Epithelial cell of esophagus (primary cell): ENCODE results near the gene UBE2K.
A peak's percentile ranks its signal among the peaks of the same experiment; 100 is the strongest.
"Not testable (repeated sequence)": the region's sequence is repeated elsewhere in the genome, so short reads cannot be mapped to it uniquely, and the experiment has no call there.

ENCODE experiments used
- DNase-seq: peaks from one replicate; pipeline ENCODE4 v3.0.0; 2010; ENCODE audit warnings: low read depth
- H3K4me3 ChIP-seq: 2 replicates; pipeline ENCODE4 v1.5.1; 2011; ENCODE audit warnings: mild to moderate bottlenecking, low read length, control low read depth
- TF ChIP-seq, protein P1 (sequence below): IDR thresholded peaks from 2 replicates; pipeline ENCODE4 v1.5.1; 2011; ENCODE audit warnings: low read depth, mild to moderate bottlenecking, low read length, control low read depth, inconsistent platforms; ENCODE audit not compliant: insufficient read depth; ENCODE audit errors: missing control alignments

The UBE2K gene

DNA sequence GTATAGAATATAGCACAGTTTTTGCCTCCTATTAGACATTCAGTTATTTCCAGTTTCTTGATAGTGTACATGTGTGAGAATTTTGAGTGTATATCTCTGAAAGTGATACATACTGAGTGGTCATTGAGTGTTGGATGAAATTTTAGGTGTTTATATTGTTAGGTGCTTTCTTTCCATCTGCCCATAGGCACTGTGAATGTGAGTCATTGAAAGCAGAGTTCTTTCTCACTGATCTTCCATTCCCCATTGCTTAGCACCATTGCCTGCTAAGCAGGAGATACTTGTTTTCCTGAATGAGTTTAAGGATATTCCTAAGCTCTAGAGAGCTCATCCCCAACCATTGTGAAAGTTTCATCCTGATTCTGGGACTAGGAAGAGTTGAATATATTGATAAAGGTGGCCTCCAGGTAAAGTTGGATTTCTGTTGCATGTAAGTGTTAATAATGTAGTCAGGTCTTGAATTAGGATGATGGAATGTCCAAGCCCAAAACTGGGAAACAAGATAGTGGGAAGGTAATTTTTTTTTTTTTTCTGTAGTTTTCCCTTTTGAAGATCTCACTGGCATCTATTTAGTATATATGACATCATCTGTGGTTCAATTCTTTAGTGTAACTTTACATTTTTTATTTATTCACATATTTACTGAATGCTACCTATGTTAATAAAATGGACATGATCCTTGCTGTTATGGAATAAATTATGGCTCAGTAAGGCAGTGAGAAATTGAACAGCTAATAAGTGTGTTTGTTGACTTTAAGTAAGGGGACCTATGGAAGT lies 22.1 kb downstream of the UBE2K start:
- DNase-seq: peak; percentile 80
- H3K4me3 ChIP-seq: no peak overlapping the region
- TF ChIP-seq, protein P1, sequence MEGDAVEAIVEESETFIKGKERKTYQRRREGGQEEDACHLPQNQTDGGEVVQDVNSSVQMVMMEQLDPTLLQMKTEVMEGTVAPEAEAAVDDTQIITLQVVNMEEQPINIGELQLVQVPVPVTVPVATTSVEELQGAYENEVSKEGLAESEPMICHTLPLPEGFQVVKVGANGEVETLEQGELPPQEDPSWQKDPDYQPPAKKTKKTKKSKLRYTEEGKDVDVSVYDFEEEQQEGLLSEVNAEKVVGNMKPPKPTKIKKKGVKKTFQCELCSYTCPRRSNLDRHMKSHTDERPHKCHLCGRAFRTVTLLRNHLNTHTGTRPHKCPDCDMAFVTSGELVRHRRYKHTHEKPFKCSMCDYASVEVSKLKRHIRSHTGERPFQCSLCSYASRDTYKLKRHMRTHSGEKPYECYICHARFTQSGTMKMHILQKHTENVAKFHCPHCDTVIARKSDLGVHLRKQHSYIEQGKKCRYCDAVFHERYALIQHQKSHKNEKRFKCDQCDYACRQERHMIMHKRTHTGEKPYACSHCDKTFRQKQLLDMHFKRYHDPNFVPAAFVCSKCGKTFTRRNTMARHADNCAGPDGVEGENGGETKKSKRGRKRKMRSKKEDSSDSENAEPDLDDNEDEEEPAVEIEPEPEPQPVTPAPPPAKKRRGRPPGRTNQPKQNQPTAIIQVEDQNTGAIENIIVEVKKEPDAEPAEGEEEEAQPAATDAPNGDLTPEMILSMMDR: no peak

DNA sequence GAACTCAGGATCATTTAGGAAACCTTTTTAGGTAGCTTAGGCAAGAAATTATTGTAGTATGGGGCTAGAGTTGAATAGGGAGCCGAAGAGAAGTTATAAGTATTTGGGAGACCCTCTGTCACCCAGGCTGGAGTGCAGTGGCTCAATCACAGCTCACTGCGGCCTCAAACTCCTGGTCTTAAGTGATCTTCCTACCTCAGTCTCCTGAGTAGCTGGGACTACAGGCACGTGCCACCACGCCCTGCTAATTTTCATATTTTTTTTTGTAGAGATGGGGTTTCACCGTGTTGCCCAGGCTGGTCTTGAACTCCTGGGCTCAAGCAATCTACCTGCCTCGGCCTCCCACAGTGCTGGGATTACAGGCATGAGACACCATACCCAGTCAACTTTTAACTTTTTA lies 23.3 kb downstream of the UBE2K start:
- H3K4me3 ChIP-seq, DNase-seq: not testable (repeated sequence)

DNA sequence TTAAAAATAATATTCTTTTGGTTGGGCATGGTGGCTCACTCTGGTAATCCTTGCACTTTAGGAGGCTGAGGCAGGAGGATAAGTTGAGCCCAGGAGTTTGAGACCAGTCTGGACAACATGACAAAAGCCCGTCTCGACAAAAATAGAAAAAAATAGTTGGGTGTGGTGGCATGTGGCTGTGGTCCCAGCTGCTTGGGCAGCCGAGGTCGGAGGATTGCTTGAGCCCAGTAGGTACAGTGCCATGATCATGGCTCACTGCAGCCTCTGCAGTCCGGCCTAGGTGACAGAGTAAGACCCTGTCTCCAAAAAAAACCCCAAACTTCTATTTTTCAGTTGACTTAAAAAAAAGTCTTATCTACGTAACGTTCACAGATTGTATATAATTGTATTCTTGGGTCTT lies 23.9 kb downstream of the UBE2K start:
- TF ChIP-seq, protein P1: no peak
- H3K4me3 ChIP-seq: no peak overlapping the region
- no peak for DNase-seq

DNA sequence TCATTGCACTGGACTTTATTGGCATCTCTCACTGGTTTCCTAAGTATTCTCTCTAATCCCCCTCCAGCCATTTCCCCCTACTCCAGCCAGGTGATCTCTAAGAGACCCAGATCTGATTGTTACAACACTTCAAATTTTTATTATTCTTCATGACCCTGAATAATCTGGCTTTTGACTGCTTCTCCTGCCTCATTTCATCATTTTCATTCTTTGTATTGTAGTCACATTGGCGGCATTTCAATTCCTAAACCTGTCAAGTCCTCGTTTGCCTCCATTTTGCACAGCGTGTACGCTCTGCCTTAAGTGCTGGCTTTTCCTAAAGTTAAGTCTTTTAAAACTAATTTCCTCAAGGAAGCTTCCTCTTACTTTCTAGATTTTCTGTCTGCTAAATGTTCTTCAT lies 31.6 kb downstream of the UBE2K start:
- H3K4me3 ChIP-seq: no peak overlapping the region
- DNase-seq: peak; percentile 77
- TF ChIP-seq, protein P1: no peak

DNA sequence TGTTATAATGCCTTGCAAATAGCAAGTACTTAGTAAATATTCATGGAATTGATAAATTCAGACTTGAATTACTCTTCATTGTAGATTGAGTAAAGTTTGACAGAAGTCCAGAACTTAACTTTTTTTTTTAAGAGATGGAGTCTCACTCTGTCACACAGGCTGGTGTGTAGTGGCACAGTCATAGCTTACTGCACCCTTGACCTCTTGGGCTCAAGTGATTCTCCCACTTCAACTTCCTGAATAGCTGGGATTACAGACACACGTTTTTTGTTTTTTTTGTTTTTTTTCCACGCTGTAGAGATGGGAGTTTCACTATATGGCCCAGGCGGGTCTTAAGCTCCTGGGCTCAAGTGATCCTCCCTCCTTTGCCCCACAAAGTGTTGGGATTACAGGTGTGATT lies 32.1 kb downstream of the UBE2K start:
- TF ChIP-seq, protein P1: no peak
- H3K4me3 ChIP-seq: no peak overlapping the region
- DNase-seq: peak; percentile 8

DNA sequence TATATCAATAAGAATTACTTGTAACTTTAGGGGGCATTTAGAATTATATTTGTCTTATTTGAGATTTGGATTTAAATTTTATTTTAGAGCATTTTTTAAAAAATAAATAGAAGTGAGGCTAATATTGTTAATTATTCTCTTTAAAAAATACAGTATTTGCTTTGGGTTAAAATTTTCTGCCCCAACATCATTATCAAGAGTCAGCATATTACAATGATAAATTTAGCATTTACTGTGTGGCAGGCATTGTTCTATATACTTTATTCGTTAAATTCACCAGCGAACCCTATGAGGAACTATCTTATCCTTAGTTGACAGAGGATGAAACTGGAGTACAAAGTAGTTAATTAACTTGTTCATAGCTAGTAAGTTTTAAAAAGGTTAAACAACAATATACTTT lies 34.0 kb downstream of the UBE2K start:
- TF ChIP-seq, protein P1: no peak
- H3K4me3 ChIP-seq: no peak overlapping the region
- DNase-seq: no peak

DNA sequence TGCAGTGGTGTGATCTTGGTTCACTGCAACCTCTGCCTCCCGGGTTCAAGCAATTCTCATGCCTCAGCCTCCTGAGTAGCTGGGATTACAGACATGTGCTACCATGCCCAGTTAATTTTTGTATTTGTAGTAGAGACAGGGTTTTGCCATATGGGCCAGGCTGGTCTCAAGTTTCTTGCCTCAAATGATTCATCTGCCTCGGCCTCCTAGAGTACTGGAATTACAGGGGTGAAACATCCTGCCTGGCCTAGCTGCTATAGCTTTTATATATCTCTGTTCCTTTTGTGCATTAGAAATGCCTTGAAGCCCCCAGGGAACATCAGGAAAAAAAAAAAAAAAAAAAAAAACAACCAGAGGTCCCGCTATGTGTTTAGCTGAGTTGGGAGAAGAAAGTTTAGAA lies 34.8 kb downstream of the UBE2K start:
- no peak overlapping the region for H3K4me3 ChIP-seq
- peak; percentile 90 for DNase-seq
- TF ChIP-seq, protein P1: no peak

DNA sequence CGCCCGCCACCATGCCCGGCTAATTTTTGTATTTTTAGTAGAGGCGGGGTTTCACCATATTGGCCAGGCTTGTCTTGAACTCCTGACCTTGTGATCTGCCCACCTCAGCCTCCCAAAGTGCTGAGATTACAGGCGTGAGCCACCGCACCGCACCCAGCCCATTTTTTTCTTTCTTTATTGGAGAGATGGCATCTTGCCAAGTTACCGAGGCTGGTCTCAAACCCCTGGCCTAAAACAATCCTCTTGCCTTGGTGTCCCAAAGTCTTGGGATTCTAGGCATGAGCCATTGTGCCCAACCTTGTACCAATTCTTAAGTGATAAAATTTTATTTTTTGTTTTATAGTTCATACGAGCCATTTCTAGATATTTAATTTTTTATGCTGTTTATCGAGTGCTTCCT lies 41.7 kb downstream of the UBE2K start:
- H3K4me3 ChIP-seq, DNase-seq: not testable (repeated sequence)
